ENCODE measurements around the gene EXOC7. TPM values are rescaled to one million over a fixed set of nuclear protein-coding genes. Genes with fewer than 3 reads are reported as not detected.

Gene EXOC7
- polyA plus RNA-seq, 1 donor from 2014 or later = 146 TPM

GRCh38 chr17:76125391-76125675 lies 21.7 kb upstream of the EXOC7 start:
- Histone ChIP-seq H3K9me3 (ENCODE audit: low read length) (no peaks in the 10 kb centered on the region), H3K27ac (ENCODE audit: low read length) (no peak overlapping the region), H3K4me2 (ENCODE audit: low read length) (no peak overlapping the region), H3K27me3 (ENCODE audit: insufficient read depth, low read depth, low read length) (no peaks in the 10 kb centered on the region), H4K20me1 (ENCODE audit: insufficient read depth) (no peaks in the 10 kb centered on the region), H3K9ac (ENCODE audit: low read length) (no peak overlapping the region), H3K79me2 (replicated peaks; ENCODE audit: insufficient read depth, low read length) (no peaks in the 10 kb centered on the region), H3F3A (ENCODE audit: insufficient read depth, low read length, poor library complexity, severe bottlenecking) (no peaks in the 10 kb centered on the region), H3K4me3 (ENCODE audit: low read length) (no peak overlapping the region), H3K36me3 (ENCODE audit: insufficient read depth, low read length) (no peaks in the 10 kb centered on the region), H2AFZ (ENCODE audit: low read depth, low read length) (no peak overlapping the region), H3K9me2 (ENCODE audit: insufficient read depth, low read length) (no peaks in the 10 kb centered on the region)
- TF ChIP-seq EZH2 (IDR thresholded peaks at IDR 0.05; ENCODE audit: borderline replicate concordance, insufficient read depth, low read length, poor library complexity, severe bottlenecking) (no peak), CTCF (IDR thresholded peaks at IDR 0.05; ENCODE audit: poor library complexity, severe bottlenecking) (no peak), RAD21 (conservative IDR thresholded peaks at IDR 0.05) (no peak), MXI1 (conservative IDR thresholded peaks at IDR 0.05; ENCODE audit: poor library complexity, severe bottlenecking) (no peak), TAF1 (IDR thresholded peaks at IDR 0.05; ENCODE audit: low read depth) (no peak), REST (IDR thresholded peaks at IDR 0.05; ENCODE audit: borderline replicate concordance) (no peak), EP300 (conservative IDR thresholded peaks at IDR 0.05; ENCODE audit: poor library complexity, severe bottlenecking) (no peak), SMC3 (conservative IDR thresholded peaks at IDR 0.05; ENCODE audit: poor library complexity) (no peak), POLR2AphosphoS5 (IDR thresholded peaks at IDR 0.05) (no peak)

- Histone ChIP-seq H3F3A (ENCODE audit: insufficient read depth, low read length, poor library complexity, severe bottlenecking) (no peaks in the 10 kb centered on the region), H3K27ac (ENCODE audit: low read length) (no peak overlapping the region), H3K4me3 (ENCODE audit: low read length) (no peak overlapping the region), H3K9me2 (ENCODE audit: insufficient read depth, low read length) (no peaks in the 10 kb centered on the region), H3K4me2 (ENCODE audit: low read length) (no peak overlapping the region), H3K27me3 (ENCODE audit: insufficient read depth, low read depth, low read length) (no peaks in the 10 kb centered on the region), H4K20me1 (ENCODE audit: insufficient read depth) (no peaks in the 10 kb centered on the region), H3K79me2 (replicated peaks; ENCODE audit: insufficient read depth, low read length) (no peaks in the 10 kb centered on the region), H2AFZ (ENCODE audit: low read depth, low read length) (no peak overlapping the region), H3K9me3 (ENCODE audit: low read length) (no peaks in the 10 kb centered on the region), H3K36me3 (ENCODE audit: insufficient read depth, low read length) (no peaks in the 10 kb centered on the region), H3K9ac (ENCODE audit: low read length) (no peak overlapping the region)
- no peak for TF ChIP-seq SMC3 (conservative IDR thresholded peaks at IDR 0.05; ENCODE audit: poor library complexity)
- no peak for TF ChIP-seq TAF1 (IDR thresholded peaks at IDR 0.05; ENCODE audit: low read depth)
- no peak for TF ChIP-seq POLR2AphosphoS5 (IDR thresholded peaks at IDR 0.05)
- TF ChIP-seq CTCF (IDR thresholded peaks at IDR 0.05; ENCODE audit: poor library complexity, severe bottlenecking) = no peak
- no peak for TF ChIP-seq EP300 (conservative IDR thresholded peaks at IDR 0.05; ENCODE audit: poor library complexity, severe bottlenecking)
- no peak for TF ChIP-seq REST (IDR thresholded peaks at IDR 0.05; ENCODE audit: borderline replicate concordance)
- TF ChIP-seq EZH2 (IDR thresholded peaks at IDR 0.05; ENCODE audit: borderline replicate concordance, insufficient read depth, low read length, poor library complexity, severe bottlenecking) = no peak
- TF ChIP-seq MXI1 (conservative IDR thresholded peaks at IDR 0.05; ENCODE audit: poor library complexity, severe bottlenecking) = no peak
- no peak for TF ChIP-seq RAD21 (conservative IDR thresholded peaks at IDR 0.05)
Observed at GRCh38 chr17:76124582-76125390, 21.2 kb upstream of the EXOC7 start.
